ENCODE results near the gene TMED4.
"Not testable (repeated sequence)": the region's sequence is repeated elsewhere in the genome, so short reads cannot be mapped to it uniquely, and the experiment has no call there.

TMED4 gene

DNA sequence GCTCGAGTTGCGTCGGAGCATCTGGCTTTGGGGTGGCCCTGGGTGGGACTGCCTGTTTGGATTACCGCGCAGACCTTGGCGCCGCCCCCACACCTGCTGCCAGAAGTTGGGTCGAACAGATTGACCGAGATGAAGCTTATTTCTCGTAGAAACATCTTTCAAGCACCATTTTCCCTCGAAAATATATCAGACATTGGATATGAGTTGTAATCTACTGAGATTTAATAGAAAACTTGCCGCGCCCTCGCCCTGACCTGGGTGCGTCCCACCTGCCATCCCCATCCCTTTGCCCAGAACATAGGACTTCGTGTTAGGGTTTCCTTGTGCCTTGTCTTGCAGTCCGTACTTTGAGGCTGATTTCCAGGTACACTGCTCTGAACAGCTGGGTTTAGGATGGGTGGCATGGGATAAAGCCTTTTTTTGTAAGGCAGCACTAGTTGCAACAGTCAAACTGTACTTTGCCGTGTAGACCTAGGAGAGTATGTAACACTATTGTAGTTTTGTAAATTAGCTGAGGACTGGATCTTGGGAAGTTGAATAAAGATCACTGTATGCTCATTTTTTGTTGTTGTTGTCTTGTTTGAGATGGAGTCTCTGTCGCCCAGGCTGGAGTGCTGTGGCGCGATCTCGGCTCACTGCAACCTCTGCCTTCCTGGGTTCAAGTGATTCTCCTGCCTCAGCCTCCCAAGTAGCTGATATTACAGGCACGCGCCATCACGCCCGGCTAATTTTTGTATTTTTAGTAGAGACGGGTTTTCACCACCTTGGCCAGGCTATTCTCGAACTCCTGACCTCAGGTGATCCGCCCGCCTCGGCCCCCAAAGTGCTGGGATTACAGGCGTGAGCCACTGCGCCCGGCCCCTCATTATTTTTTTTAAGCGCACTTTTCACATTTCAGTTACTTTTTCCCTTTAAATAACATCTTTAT lies 25.4 kb upstream of the TMED4 start:
- DNase-seq (ENCODE audit: low spot score), result no peak

GRCh38 chr7:44606341-44607140 lies 24.5 kb upstream of the TMED4 start, which contains the start of gene OGDH:
Gene OGDH, plus strand, starts transcription at chr7:44606627. Its CDS starts 17,717 bp downstream, at chr7:44624344.
- DNase-seq (ENCODE audit: low spot score), result peak; percentile 98

GRCh38 chr7:44604941-44605340 lies 22.9 kb upstream of the TMED4 start:
- no peak for DNase-seq (ENCODE audit: low spot score)

DNA sequence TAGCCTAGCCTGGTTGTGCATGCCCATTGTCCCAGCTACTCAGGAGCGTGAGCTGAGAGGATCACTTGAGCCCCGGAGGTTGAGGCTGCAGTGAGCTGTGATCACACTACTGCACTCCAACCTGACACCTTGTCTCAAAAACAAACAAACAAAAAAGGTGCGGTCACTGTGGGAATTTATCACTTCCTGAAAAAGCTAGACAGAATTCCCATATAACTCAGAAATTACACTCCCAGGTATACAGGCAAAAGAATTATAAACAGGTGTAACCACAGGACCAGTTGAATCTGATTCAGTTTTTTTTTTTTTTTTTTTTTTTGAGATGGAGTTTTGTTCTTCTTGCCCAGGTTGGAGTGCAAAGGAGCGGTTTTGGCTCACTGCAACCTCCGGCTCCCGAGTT lies 21.2 kb upstream of the TMED4 start:
- DNase-seq (ENCODE audit: low spot score), result no peak

DNA sequence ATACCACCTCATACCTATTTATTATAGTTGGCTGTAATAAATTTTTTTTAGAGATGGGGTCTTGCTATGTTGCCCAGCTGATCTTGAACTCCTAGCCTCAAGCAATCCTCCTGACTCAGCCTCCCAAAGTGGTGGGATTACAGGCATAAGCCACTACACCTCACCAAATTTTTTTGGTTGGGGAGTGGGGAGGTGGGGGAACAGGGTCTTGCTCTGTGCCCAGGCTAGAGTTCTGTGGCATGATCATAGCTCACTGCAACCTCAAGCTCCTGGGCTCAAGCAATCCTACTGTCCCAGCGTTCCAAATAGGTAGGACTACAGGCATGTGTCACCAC lies 20.5 kb upstream of the TMED4 start:
- no peak for DNase-seq (ENCODE audit: low spot score)

DNA sequence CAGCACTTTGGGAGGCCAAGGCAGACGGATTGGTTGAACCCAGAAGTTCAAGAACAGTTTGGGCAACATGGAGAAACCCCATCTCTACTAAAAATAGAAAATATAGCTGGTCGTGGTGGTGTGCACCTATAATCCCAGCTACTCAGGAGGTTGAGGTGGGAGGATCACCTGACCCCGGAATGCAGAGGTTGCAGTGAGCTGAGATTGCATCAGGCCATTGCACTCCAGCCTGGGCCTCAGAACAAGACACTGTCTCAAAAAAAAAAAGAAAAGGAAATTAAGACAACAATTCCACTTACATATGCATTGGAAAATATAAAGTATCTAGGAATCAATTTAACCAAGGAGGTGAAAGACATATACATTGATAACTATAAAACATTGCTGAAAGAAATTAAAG lies 17.2 kb upstream of the TMED4 start:
- DNase-seq (ENCODE audit: low spot score), result no peak

GRCh38 chr7:44597181-44597580 lies 15.2 kb upstream of the TMED4 start:
- DNase-seq (ENCODE audit: low spot score), result not testable (repeated sequence)

DNA sequence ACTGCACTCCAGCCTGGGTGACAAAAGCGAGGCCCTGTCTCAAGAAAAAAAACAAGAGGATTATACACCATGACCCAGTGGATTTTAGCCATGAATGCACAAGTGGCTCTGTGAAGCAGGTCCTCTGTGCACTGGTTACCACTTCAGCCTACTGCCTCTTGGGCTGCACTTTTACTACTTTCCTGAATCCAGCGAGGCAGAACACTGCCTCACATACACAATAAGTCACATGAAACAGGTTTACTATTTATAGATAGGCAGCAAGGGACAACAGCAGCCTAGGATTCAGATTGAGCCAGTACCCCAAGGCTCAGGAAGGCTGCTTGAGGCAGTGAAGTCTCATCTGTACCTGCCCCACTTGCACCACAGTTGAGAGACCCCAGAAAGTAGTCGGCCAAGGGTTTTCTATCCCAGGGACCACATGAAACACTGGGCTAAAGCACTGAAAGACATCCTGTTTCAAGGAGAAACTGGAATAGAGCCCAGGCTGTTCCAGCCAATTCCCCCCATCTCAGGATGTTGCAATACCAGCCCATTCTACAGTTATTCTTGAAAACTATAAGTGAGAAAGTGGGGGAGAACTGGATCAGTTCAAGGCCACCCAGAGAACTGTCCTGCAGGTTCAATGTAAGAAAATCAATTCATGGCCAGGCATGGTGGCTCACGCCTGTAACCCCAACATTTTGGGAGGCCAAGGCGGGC lies 14.1 kb upstream of the TMED4 start:
- no peak for DNase-seq (ENCODE audit: low spot score)

DNA sequence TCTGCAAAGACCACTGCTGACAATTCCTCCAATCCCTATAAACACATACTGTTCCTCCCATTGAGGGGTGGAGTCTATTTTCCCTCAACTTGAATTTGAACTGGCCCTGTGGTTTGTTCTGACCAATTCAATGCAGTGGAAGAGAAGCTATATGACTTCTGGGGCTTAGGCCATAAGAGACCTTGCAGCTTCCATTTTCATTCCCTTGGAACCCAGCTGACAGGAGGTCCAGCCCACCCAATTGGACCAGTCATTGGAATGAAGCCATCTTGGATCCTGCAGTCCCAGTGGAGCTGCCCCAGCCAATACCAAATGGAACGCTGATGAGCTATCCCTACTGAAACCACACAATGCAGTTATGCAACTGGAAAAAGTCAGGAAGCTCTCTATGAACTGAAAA lies 8.9 kb upstream of the TMED4 start:
- DNase-seq (ENCODE audit: low spot score), result no peak

DNA sequence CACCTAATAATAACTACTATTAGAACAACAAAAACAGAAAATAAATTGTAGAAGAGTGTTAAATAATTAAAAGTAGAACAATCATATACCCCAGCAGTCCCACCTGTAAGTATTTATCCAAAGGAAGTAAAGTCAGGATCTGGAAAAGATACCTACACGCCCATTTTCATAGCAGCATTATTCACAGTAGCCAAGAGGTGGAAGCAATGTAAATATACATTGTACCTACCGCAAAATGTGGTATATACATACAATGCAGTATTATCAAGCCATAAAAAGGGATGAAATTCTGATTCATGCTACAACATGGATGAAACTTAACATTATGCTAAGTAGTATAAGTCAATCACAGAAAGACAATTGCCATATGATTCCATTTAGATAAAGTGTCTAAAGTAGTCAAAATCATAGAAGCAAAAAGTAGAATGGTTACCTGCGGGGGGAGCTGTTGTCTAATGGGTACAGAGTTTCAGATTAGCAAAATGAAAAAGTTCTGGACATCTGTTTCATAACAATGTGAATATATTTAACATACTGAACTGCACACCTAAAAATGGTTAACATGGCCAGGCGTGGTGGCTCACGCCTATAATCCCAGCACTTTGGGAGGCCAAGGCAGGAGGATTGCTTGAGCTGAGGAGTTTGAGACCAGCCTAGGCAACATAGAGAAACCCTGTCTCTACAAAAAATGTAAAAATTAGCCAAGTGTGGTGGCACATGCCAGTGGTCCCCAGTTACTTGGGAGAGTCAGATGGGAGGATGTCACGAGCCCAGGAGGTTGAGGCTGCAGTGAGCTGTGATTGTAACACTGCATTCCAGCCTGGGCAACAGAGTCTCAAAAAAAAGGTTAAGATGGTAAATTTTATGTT lies 6.0 kb upstream of the TMED4 start:
- DNase-seq (ENCODE audit: low spot score), result peak; percentile 46

- DNase-seq (ENCODE audit: low spot score), result no peak
Measured at GRCh38 chr7:44583146-44583865, 1.3 kb upstream of the TMED4 start.

- no peak for DNase-seq (ENCODE audit: low spot score)
Measured at GRCh38 chr7:44580945-44581878, 819 bp downstream of the TMED4 start.

- DNase-seq (ENCODE audit: low spot score), result no peak
Measured at GRCh38 chr7:44576228-44576627, 5.8 kb downstream of the TMED4 start.

GRCh38 chr7:44575054-44575453 lies 7.0 kb downstream of the TMED4 start:
- no peak for DNase-seq (ENCODE audit: low spot score)

GRCh38 chr7:44574287-44574872 lies 7.7 kb downstream of the TMED4 start:
- DNase-seq (ENCODE audit: low spot score), result no peak

DNA sequence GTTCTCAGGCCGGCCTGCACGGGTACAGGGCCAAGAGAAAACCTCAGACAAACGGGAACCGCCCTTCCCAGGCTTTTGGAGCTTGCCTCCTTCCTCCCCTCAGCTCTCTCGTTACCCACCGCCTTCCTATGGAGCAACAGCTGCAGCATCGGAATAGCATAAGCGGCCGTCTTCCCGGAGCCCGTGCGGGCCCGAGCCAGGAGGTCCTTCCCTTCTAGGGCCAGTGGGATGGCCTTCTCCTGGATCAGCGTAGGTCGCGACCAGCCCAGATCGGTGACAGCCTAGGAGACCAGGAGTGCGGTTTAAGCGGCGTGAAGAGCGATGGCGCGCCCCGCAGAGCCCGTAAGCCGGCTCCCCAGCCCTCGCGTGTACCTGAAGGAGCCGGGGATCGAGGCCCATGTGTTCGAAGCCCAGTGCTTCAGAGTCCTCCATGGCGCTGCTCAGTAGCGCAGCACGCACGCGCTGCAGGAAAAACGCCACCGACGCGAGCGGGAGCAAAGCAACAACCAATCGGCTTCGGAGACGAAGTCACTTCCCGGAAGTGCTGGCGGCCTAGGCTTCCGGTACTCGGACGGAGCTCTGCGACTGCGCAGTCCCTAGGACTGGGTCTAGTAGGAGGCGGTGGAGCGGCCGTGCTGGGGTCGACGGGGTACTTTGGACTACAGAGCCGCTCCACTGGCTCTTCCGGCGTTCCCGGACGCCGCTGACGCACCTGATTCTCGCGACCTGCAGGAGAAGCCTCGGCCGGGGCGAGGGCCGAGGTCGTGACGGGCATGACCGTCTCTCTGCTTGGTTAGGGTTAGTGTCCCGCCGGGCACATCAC lies 8.4 kb downstream of the TMED4 start, which contains the start of gene DDX56:
Gene DDX56 (minus strand): TSS at position 445 of the 823 bp plus-strand sequence. CDS start 13 bp downstream, at position 432.
- DNase-seq (ENCODE audit: low spot score), result peak; percentile 96

DNA sequence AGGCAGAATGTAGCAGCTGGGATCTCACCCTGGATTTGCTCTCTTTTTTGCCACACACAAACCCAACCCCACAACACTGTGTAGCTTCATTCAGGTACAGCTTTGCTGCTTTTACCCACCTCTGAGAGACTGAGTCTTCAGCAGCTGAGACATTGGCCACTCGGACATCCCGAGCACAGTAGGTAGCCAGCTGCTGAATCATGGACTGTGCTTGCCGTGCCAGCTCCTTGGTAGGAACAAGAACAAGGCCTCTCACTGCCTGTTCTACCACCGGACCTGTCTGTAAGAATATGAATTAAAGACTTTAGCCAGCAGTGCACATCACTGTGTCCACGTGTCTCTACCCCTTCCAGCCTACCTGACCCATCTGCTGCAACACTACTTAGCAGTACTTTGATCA lies 9.3 kb downstream of the TMED4 start:
- no peak for DNase-seq (ENCODE audit: low spot score)

DNA sequence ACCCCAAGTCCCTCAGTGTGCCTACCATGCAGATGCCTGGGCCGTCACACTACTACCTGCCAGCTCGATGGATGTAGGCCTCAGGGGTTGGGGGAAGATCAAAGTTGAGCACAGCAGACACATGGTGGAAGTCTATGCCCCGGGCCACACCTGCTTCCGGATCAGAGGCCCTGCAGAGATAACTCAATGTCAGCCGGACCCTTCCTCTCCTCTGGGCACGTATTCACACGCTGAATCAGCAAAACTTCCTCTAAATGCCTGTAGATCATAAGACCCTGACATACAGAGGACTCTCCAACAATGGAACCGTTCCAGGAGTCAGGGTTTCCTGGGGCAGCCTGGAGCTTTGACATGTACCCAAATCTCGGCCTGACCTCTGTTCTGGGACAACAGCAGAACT lies 12.1 kb downstream of the TMED4 start:
- DNase-seq (ENCODE audit: low spot score), result no peak
